ENCODE measurements around the gene BRF1. TPM values are rescaled to one million over a fixed set of nuclear protein-coding genes. Genes with fewer than 3 reads are reported as not detected.

BRF1 gene
- total RNA-seq, result 10 to 100 TPM; 25.5 to 27.4 TPM

- H3K27me3 Mint-ChIP-seq, result no peaks in the 10 kb centered on the region
- peak; percentile 98 for DNase-seq
- H3K9me3 Mint-ChIP-seq, result no peaks in the 10 kb centered on the region
- POLR2A ChIA-PET, result interaction anchor here (0.7 to 2.5 kb wide), 9 partner anchors 9 to 303 kb away, joined by 3 to 34 read pairs (median 4); partner anchors contain the start of genes BTBD6, CDCA4, GPR132 and PACS2
- H3K36me3 Mint-ChIP-seq, result no peaks in the 10 kb centered on the region
- CTCF ChIA-PET, result interaction anchor here (0.7 to 1.3 kb wide), 8 partner anchors 13 to 213 kb away, joined by 3 to 7 read pairs (median 4); partner anchors contain the start of genes BTBD6 and PACS2
- peak within 1 kb of the TSS; percentile 93 for H3K27ac Mint-ChIP-seq
- H3K4me3 Mint-ChIP-seq, result peak within 1 kb of the TSS; percentile 84
- intact Hi-C loops (cut with micrococcal nuclease), result loop anchor here (1.0 to 5.0 kb wide), 5 partner anchors 14 to 548 kb away; partner anchors contain the start of genes CDCA4, PACS2 and SIVA1
- peaks cover 27% of the 10 kb centered on the region for H3K4me1 Mint-ChIP-seq (ENCODE audit: low read depth)
Measured at GRCh38 chr14:105300542-105301102, at the start of gene BRF1. Gene BRF1, minus strand, starts transcription at chr14:105301001. Its CDS starts 372 bp downstream, at chr14:105300629.

GRCh38 chr14:105349992-105350391, 49.2 kb upstream of the BRF1 start:
- H3K4me1 Mint-ChIP-seq (ENCODE audit: low read depth), result peaks cover 2% of the 10 kb centered on the region
- ChIA-PET CTCF (no interaction called here), POLR2A (no interaction called here)
- H3K4me3 Mint-ChIP-seq, result no peak overlapping the region
- peaks cover 3% of the 10 kb centered on the region for H3K36me3 Mint-ChIP-seq
- no peak overlapping the region for H3K27ac Mint-ChIP-seq
- intact Hi-C loops (cut with micrococcal nuclease), result loop anchor here (5.0 kb wide), 1 partner anchor 68 kb away; no protein-coding TSS in a partner anchor
- no peaks in the 10 kb centered on the region for H3K27me3 Mint-ChIP-seq
- DNase-seq, result no peak
- H3K9me3 Mint-ChIP-seq, result peaks cover 5% of the 10 kb centered on the region

- POLR2A ChIA-PET, result no interaction called here
- CTCF ChIA-PET, result no interaction called here
- peaks cover 3% of the 10 kb centered on the region for H3K36me3 Mint-ChIP-seq
Measured at GRCh38 chr14:105348945-105349699, 48.3 kb upstream of the BRF1 start.

GRCh38 chr14:105348169-105348944, 47.6 kb upstream of the BRF1 start:
- intact Hi-C loops (cut with micrococcal nuclease), result no loop called here
- no peak for DNase-seq
- ChIA-PET POLR2A (no interaction called here), CTCF (no interaction called here)
- Mint-ChIP-seq H3K9me3 (peaks cover 5% of the 10 kb centered on the region), H3K36me3 (peaks cover 3% of the 10 kb centered on the region), H3K4me3 (no peak overlapping the region), H3K4me1 (ENCODE audit: low read depth) (peaks cover 2% of the 10 kb centered on the region), H3K27ac (no peak overlapping the region), H3K27me3 (no peaks in the 10 kb centered on the region)

More at GRCh38 chr14:105348945-105349699, 48.3 kb upstream of the BRF1 start:
- Mint-ChIP-seq H3K9me3 (peaks cover 5% of the 10 kb centered on the region), H3K27ac (no peak overlapping the region), H3K4me3 (no peak overlapping the region), H3K4me1 (ENCODE audit: low read depth) (peaks cover 2% of the 10 kb centered on the region), H3K27me3 (no peaks in the 10 kb centered on the region)
- intact Hi-C loops (cut with micrococcal nuclease), result no loop called here
- DNase-seq, result no peak

- H3K36me3 Mint-ChIP-seq, result peaks cover 3% of the 10 kb centered on the region
- CTCF ChIA-PET, result no interaction called here
Measured at GRCh38 chr14:105347587-105347968, 46.8 kb upstream of the BRF1 start.

GRCh38 chr14:105346876-105347586, 46.2 kb upstream of the BRF1 start:
- no peak for DNase-seq
- H3K36me3 Mint-ChIP-seq, result peaks cover 3% of the 10 kb centered on the region
- CTCF ChIA-PET, result interaction anchor here (1.7 kb wide), 1 partner anchor 257 kb away, joined by 6 read pairs; no protein-coding TSS in a partner anchor

More at GRCh38 chr14:105347587-105347968, 46.8 kb upstream of the BRF1 start:
- POLR2A ChIA-PET, result no interaction called here
- H3K27me3 Mint-ChIP-seq, result no peaks in the 10 kb centered on the region
- no peak overlapping the region for H3K4me3 Mint-ChIP-seq
- intact Hi-C loops (cut with micrococcal nuclease), result no loop called here
- H3K27ac Mint-ChIP-seq, result no peak overlapping the region
- H3K9me3 Mint-ChIP-seq, result peaks cover 5% of the 10 kb centered on the region
- no peak for DNase-seq
- peaks cover 2% of the 10 kb centered on the region for H3K4me1 Mint-ChIP-seq (ENCODE audit: low read depth)

GRCh38 chr14:105346200-105346533, 45.4 kb upstream of the BRF1 start:
- Mint-ChIP-seq H3K36me3 (peaks cover 3% of the 10 kb centered on the region), H3K27ac (no peak overlapping the region), H3K9me3 (peaks cover 5% of the 10 kb centered on the region), H3K4me1 (ENCODE audit: low read depth) (no peaks in the 10 kb centered on the region), H3K27me3 (no peaks in the 10 kb centered on the region), H3K4me3 (no peak overlapping the region)
- intact Hi-C loops (cut with micrococcal nuclease), result no loop called here
- POLR2A ChIA-PET, result no interaction called here
- DNase-seq, result no peak
- CTCF ChIA-PET, result interaction anchor here (0.5 to 1.7 kb wide), 2 partner anchors 46 to 256 kb away, joined by 3 to 6 read pairs; no protein-coding TSS in a partner anchor

More at GRCh38 chr14:105346876-105347586, 46.2 kb upstream of the BRF1 start:
- H3K27ac Mint-ChIP-seq, result no peak overlapping the region
- POLR2A ChIA-PET, result no interaction called here
- H3K4me1 Mint-ChIP-seq (ENCODE audit: low read depth), result peaks cover under 1% of the 10 kb centered on the region
- intact Hi-C loops (cut with micrococcal nuclease), result no loop called here
- no peaks in the 10 kb centered on the region for H3K27me3 Mint-ChIP-seq
- peaks cover 5% of the 10 kb centered on the region for H3K9me3 Mint-ChIP-seq
- H3K4me3 Mint-ChIP-seq, result no peak overlapping the region

- ChIA-PET CTCF (interaction anchor here (0.5 to 2.6 kb wide), 2 partner anchors 9 to 353 kb away, joined by 3 to 13 read pairs; no protein-coding TSS in a partner anchor), POLR2A (no interaction called here)
- no peak overlapping the region for H3K4me3 Mint-ChIP-seq
- H3K36me3 Mint-ChIP-seq, result peaks cover 3% of the 10 kb centered on the region
- no peak overlapping the region for H3K27ac Mint-ChIP-seq
- peaks cover 5% of the 10 kb centered on the region for H3K9me3 Mint-ChIP-seq
- DNase-seq, result no peak
- H3K27me3 Mint-ChIP-seq, result no peaks in the 10 kb centered on the region
- intact Hi-C loops (cut with micrococcal nuclease), result no loop called here
- H3K4me1 Mint-ChIP-seq (ENCODE audit: low read depth), result no peaks in the 10 kb centered on the region
Measured at GRCh38 chr14:105343194-105343593, 42.4 kb upstream of the BRF1 start.

- peaks cover 5% of the 10 kb centered on the region for H3K9me3 Mint-ChIP-seq
- H3K4me3 Mint-ChIP-seq, result no peak overlapping the region
- DNase-seq, result no peak
- H3K27me3 Mint-ChIP-seq, result no peaks in the 10 kb centered on the region
- H3K27ac Mint-ChIP-seq, result no peak overlapping the region
- intact Hi-C loops (cut with micrococcal nuclease), result no loop called here
- H3K36me3 Mint-ChIP-seq, result peaks cover 3% of the 10 kb centered on the region
- ChIA-PET CTCF (no interaction called here), POLR2A (no interaction called here)
- no peaks in the 10 kb centered on the region for H3K4me1 Mint-ChIP-seq (ENCODE audit: low read depth)
Measured at GRCh38 chr14:105340821-105341733, 40.3 kb upstream of the BRF1 start.

GRCh38 chr14:105337966-105338741, 37.4 kb upstream of the BRF1 start:
- ChIA-PET POLR2A (no interaction called here), CTCF (no interaction called here)
- no peaks in the 10 kb centered on the region for H3K9me3 Mint-ChIP-seq
- no peak overlapping the region for H3K4me3 Mint-ChIP-seq
- H3K4me1 Mint-ChIP-seq (ENCODE audit: low read depth), result no peaks in the 10 kb centered on the region
- H3K27ac Mint-ChIP-seq, result no peak overlapping the region
- no peaks in the 10 kb centered on the region for H3K36me3 Mint-ChIP-seq
- no peak for DNase-seq
- intact Hi-C loops (cut with micrococcal nuclease), result no loop called here
- H3K27me3 Mint-ChIP-seq, result no peaks in the 10 kb centered on the region

All from activated CD4-positive, alpha-beta memory T cell treated with anti-CD3 and anti-CD28 coated beads for 36 hours (primary cell).